ENCODE data around the gene COL19A1.

The COL19A1 gene

GRCh38 chr6:70124882-70125545, 258.7 kb downstream of the COL19A1 start:
- Mint-ChIP-seq H3K36me3 (ENCODE audit: low read depth) (no peaks in the 10 kb centered on the region), H3K4me3 (no peak overlapping the region), H3K4me1 (peaks cover 17% of the 10 kb centered on the region), H3K27me3 (ENCODE audit: low read depth) (no peaks in the 10 kb centered on the region), H3K9me3 (no peaks in the 10 kb centered on the region), H3K27ac (peak overlapping the region in 2 of 3 experiments; percentile 69 to 76)
- TF ChIP-seq CTCF (IDR thresholded peaks at IDR 0.05; ENCODE audit: unreplicated experiment in 3 of 3), result no peak

DNA sequence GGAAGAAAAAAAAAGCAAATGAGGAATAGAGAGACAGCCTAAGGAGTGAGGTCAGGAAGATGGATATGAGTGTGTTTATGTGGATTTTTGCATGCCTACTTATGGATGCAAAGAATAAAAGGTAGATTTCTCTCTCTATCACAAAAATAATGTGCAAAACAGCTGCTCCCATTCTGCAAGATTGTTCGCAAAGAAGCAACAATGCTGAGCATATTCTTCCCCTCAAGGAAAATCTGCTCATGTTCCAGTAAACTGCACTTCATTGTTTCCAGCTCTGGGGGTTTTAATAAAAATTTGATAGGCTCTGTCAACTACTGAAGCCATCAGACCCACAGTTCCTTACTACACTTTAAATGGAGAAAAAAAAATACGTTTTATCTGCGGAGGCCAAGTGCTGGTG, 259.2 kb downstream of the COL19A1 start:
- Mint-ChIP-seq H3K9me3 (no peaks in the 10 kb centered on the region), H3K4me1 (peaks cover 11% of the 10 kb centered on the region), H3K27me3 (ENCODE audit: low read depth) (no peaks in the 10 kb centered on the region), H3K27ac (peak overlapping the region in 2 of 3 experiments; percentile 69 to 76), H3K36me3 (ENCODE audit: low read depth) (no peaks in the 10 kb centered on the region), H3K4me3 (no peak overlapping the region)
- TF ChIP-seq CTCF (IDR thresholded peaks at IDR 0.05; ENCODE audit: unreplicated experiment in 3 of 3), result no peak

GRCh38 chr6:70129341-70129740, 263.0 kb downstream of the COL19A1 start:
- H3K9me3 Mint-ChIP-seq, result no peaks in the 10 kb centered on the region
- peaks cover 32% of the 10 kb centered on the region for H3K4me1 Mint-ChIP-seq
- H3K4me3 Mint-ChIP-seq, result no peak overlapping the region
- TF ChIP-seq CTCF (IDR thresholded peaks at IDR 0.05; ENCODE audit: unreplicated experiment in 3 of 3), result no peak
- H3K27me3 Mint-ChIP-seq (ENCODE audit: low read depth), result no peaks in the 10 kb centered on the region
- H3K27ac Mint-ChIP-seq, result no peak overlapping the region
- no peaks in the 10 kb centered on the region for H3K36me3 Mint-ChIP-seq (ENCODE audit: low read depth)

GRCh38 chr6:70130865-70131264, 264.5 kb downstream of the COL19A1 start:
- Mint-ChIP-seq H3K36me3 (ENCODE audit: low read depth) (no peaks in the 10 kb centered on the region), H3K27ac (peak overlapping the region in 1 of 3 experiments; percentile 74), H3K27me3 (ENCODE audit: low read depth) (no peaks in the 10 kb centered on the region), H3K9me3 (no peaks in the 10 kb centered on the region), H3K4me3 (no peak overlapping the region), H3K4me1 (peaks cover 21% of the 10 kb centered on the region)
- no peak for TF ChIP-seq CTCF (IDR thresholded peaks at IDR 0.05; ENCODE audit: unreplicated experiment in 3 of 3)

DNA sequence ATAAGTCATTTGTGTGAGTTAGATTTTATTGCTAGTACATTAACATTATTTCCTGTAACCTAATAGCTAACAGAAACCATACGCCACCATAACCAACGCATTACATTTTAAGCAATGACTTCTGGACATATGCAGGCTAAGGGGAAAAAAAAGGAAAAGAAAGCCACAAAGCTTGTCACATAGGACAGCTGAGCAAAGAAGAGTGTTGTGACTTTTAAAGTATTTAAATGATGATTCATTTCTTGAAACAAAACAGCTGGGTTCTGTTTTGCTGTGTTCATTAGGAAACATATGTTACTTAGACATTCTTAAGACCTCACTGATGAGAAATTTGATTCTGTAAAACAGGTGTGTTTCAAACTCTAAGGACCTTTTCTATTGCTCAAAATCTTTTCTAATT, 265.2 kb downstream of the COL19A1 start:
- H3K27me3 Mint-ChIP-seq (ENCODE audit: low read depth), result no peaks in the 10 kb centered on the region
- H3K4me3 Mint-ChIP-seq, result no peak overlapping the region
- H3K9me3 Mint-ChIP-seq, result no peaks in the 10 kb centered on the region
- no peak for TF ChIP-seq CTCF (IDR thresholded peaks at IDR 0.05; ENCODE audit: unreplicated experiment in 3 of 3)
- no peaks in the 10 kb centered on the region for H3K36me3 Mint-ChIP-seq (ENCODE audit: low read depth)
- H3K4me1 Mint-ChIP-seq, result peaks cover 21% of the 10 kb centered on the region
- H3K27ac Mint-ChIP-seq, result peak overlapping the region; percentile 48 to 74 (median 60)

DNA sequence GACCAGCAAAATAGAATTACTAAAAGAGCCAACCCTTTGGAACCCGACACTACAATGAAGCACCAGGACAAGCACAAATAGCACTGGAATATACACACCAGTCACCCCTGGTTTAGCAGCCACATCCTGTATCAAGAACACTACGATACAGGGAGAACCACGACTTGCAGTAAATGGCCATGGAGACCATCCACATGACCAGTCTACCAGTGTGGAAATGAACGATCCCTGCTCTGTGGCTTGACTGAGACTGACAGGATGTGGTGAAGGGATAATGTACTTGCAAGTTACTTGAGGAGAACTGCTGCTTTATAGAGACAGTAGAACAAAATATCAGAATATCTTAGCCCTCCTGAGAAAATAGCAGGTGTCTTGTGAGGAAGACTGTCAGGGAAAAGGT, 266.9 kb downstream of the COL19A1 start:
- Mint-ChIP-seq H3K27ac (no peak overlapping the region), H3K27me3 (ENCODE audit: low read depth) (no peaks in the 10 kb centered on the region), H3K9me3 (no peaks in the 10 kb centered on the region), H3K4me1 (peaks cover 32% of the 10 kb centered on the region), H3K36me3 (ENCODE audit: low read depth) (no peaks in the 10 kb centered on the region), H3K4me3 (no peak overlapping the region)
- TF ChIP-seq CTCF (IDR thresholded peaks at IDR 0.05; ENCODE audit: unreplicated experiment in 3 of 3), result no peak
